Measurements from ENCODE around the gene NHERF2.

NHERF2 gene

DNA sequence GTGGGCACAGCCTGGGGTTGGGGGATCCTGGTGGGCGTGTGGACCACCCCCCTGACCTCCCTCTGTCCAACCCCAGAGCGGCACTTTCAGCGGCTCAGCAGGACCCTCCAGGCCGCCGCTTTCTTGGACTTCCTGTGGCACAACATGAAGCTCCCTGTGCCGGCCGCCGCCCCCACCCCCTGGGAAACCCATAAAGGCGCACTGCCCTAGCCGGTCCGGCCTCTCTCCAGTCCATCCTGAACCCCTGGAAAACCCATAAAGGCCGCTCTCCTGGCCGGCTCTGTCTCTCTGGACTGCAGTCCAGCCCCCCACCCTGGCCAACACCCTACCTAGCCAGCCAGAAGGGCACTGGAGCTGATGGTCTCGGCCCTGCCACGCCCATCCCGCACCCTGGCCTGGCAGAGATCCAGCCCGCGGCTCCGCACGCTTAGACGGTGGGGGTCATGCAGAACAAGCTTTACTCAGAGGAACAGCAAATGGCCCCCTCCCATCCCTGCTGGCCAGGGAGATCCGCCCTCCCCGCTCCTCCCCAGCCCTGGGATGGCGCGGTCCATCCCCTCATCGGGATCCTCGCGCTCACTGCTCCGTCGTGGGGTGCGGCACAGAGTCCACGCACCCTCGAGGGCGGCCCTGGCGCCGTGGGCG is 48.1 kb upstream of the NHERF2 start:
- Histone ChIP-seq H2BK120ac (ENCODE audit: low read depth, low read length) (no peak overlapping the region), H3K27ac (replicated peaks; ENCODE audit: low read length) (no peak overlapping the region), H2BK5ac (ENCODE audit: low read length) (no peak overlapping the region), H3K9me3 (replicated peaks in 1 of 2; ENCODE audit: control insufficient read depth in 2 of 2, insufficient read depth in 1 of 2, low read depth in 1 of 2, low read length in 2 of 2) (no peaks in the 10 kb centered on the region), H3K23ac (ENCODE audit: low read depth, low read length, poor library complexity) (peak overlapping the region; percentile 99), H2BK15ac (ENCODE audit: low read length) (no peak overlapping the region), H2BK12ac (ENCODE audit: low read length) (peak overlapping the region; percentile 90), H3K79me1 (ENCODE audit: low read depth, low read length) (peaks cover 12% of the 10 kb centered on the region), H3K4me2 (ENCODE audit: insufficient read depth, low read length, poor library complexity, severe bottlenecking) (no peak overlapping the region), H3K9ac (ENCODE audit: low read depth, low read length, poor library complexity) (peak overlapping the region; percentile 21), H3K4me3 (ENCODE audit: low read length in 2 of 2) (no peak overlapping the region), H4K91ac (ENCODE audit: low read depth, low read length, poor library complexity) (no peak overlapping the region), H3K4me1 (ENCODE audit: control insufficient read depth in 2 of 2, insufficient read depth in 1 of 2, low read depth in 1 of 2, low read length in 2 of 2) (peaks cover 10 to 24% of the 10 kb centered on the region in 2 donors), H3K36me3 (replicated peaks in 1 of 2; ENCODE audit: control insufficient read depth in 2 of 2, insufficient read depth in 2 of 2, low read length in 2 of 2) (peaks cover 31 to 47% of the 10 kb centered on the region in 2 donors), H3K18ac (ENCODE audit: low read length) (no peak overlapping the region), H3K27me3 (ENCODE audit: control insufficient read depth in 3 of 3, insufficient read depth in 3 of 3, low read depth in 1 of 3, low read length in 3 of 3) (peaks cover 0 to 50% (median 18%) of the 10 kb centered on the region in 3 experiments), H4K8ac (ENCODE audit: low read depth, low read length) (no peak overlapping the region), H3K4ac (ENCODE audit: low read length) (no peak overlapping the region), H3K14ac (ENCODE audit: low read length) (no peak overlapping the region), H2AK5ac (ENCODE audit: low read depth, low read length) (peak overlapping the region; percentile 75), H2AFZ (ENCODE audit: low read length) (no peak overlapping the region)
- DNase-seq (ENCODE audit: low spot score) = no peak
- WGBS, 2 donors (ENCODE audit: extremely low coverage in 2 of 2, insufficient read length in 2 of 2, insufficient replicate concordance in 1 of 2) = no CpG with 5 or more reads among the region's 37 CpGs

DNA sequence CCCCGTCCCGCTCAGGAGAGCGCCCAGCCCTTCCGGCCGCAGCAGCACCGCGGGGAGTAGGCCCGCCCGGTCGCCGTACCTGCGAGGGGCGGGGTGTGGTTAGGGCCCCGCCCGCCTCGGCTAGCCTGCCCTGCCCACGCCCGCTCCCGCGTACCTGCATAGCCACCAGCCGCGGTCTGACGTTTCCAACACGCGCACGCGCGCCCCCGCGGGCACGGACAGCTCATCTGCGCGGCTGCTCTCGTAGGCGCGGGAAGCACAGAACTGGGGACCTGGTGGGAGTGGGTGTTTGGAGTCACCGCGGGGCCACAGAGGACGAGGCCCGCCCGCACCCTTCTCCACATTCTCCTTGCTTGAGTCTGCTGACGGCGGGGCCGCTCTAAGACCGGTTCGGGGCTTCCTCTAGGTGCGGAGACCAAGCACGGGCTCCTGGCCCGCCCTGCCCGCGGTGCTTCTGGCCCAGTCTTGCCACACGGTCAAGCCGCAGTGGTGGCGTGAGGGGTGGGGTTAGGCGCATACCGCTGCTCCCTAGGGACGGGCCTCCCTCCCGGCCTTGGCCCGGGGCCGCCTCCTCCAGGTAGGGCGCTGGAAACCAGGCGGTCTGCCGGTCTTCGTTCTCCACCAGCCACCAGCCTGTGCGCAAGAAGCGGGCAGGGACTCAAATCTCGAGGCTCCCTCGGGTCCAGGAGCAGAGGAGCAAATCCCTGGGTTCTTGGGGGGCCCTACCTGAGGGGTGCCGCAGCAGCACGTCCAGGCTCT is 47.3 kb upstream of the NHERF2 start:
- H3K23ac ChIP-seq (ENCODE audit: low read depth, low read length, poor library complexity) = peak overlapping the region; percentile 99
- peak overlapping the region; percentile 94 for H3K14ac ChIP-seq (ENCODE audit: low read length)
- H2AFZ ChIP-seq (ENCODE audit: low read length) = no peak overlapping the region
- DNase-seq (ENCODE audit: low spot score) = no peak
- H3K9me3 ChIP-seq (replicated peaks in 1 of 2; ENCODE audit: control insufficient read depth in 2 of 2, insufficient read depth in 1 of 2, low read depth in 1 of 2, low read length in 2 of 2) = no peaks in the 10 kb centered on the region
- peaks cover 0 to 50% (median 18%) of the 10 kb centered on the region in 3 experiments for H3K27me3 ChIP-seq (ENCODE audit: control insufficient read depth in 3 of 3, insufficient read depth in 3 of 3, low read depth in 1 of 3, low read length in 3 of 3)
- peak overlapping the region; percentile 94 for H2BK120ac ChIP-seq (ENCODE audit: low read depth, low read length)
- no peak overlapping the region for H3K27ac ChIP-seq (replicated peaks; ENCODE audit: low read length)
- H2BK15ac ChIP-seq (ENCODE audit: low read length) = peak overlapping the region; percentile 85
- peak overlapping the region; percentile 23 for H3K4me2 ChIP-seq (ENCODE audit: insufficient read depth, low read length, poor library complexity, severe bottlenecking)
- WGBS, 2 donors (ENCODE audit: extremely low coverage in 2 of 2, insufficient read length in 2 of 2, insufficient replicate concordance in 1 of 2) = no CpG with 5 or more reads among the region's 70 CpGs
- H4K91ac ChIP-seq (ENCODE audit: low read depth, low read length, poor library complexity) = no peak overlapping the region
- peak overlapping the region; percentile 75 for H2AK5ac ChIP-seq (ENCODE audit: low read depth, low read length)
- H3K4ac ChIP-seq (ENCODE audit: low read length) = no peak overlapping the region
- peak overlapping the region; percentile 70 for H3K18ac ChIP-seq (ENCODE audit: low read length)
- peaks cover 10% of the 10 kb centered on the region for H3K79me1 ChIP-seq (ENCODE audit: low read depth, low read length)
- peak overlapping the region; percentile 66 for H2BK5ac ChIP-seq (ENCODE audit: low read length)
- H4K8ac ChIP-seq (ENCODE audit: low read depth, low read length) = no peak overlapping the region
- H3K4me3 ChIP-seq (ENCODE audit: low read length in 2 of 2) = peak overlapping the region in 1 of 2 donors; percentile 56
- peaks cover 31 to 43% of the 10 kb centered on the region in 2 donors for H3K36me3 ChIP-seq (replicated peaks in 1 of 2; ENCODE audit: control insufficient read depth in 2 of 2, insufficient read depth in 2 of 2, low read length in 2 of 2)
- peak overlapping the region; percentile 60 for H3K9ac ChIP-seq (ENCODE audit: low read depth, low read length, poor library complexity)
- H3K4me1 ChIP-seq (ENCODE audit: control insufficient read depth in 2 of 2, insufficient read depth in 1 of 2, low read depth in 1 of 2, low read length in 2 of 2) = peaks cover 10 to 24% of the 10 kb centered on the region in 2 donors
- peak overlapping the region; percentile 16 for H2BK12ac ChIP-seq (ENCODE audit: low read length)

DNA sequence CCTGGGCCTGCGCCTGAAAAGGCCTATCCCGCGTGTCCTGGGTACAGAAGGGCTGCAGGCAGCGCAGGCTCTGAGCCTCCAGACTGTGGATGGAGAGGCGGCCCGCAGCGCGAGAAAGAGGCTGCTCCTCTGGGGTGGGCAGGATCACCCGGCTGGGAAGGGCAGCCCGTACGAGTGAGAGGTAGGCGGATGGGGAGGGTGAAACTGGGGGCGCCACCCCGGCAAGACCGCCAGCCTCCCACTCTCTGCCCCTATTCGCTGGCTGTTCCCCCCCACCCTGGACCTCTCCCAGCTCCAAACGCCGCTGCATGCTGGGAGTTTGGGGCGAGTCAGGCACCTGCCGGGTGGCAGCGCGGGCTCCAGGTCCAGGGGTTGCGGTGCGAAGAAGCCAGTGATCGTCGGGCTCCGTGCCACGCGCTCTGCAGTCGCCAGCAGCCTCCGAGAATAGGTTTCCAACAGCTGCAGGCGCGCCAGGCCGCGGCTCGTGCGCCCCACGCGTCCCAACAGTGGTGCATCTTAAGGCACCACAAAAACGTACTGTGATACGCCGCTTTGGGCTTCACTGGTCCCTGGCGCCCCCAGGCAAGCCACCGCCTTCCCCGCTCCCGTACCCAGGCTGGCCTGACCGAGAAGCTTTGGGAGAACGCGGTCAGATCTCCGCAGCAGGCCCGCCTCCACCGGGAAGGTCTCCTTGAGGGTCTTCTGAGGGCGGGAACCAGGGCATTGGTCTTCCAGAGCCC is 46.5 kb upstream of the NHERF2 start:
- peak overlapping the region in 1 of 2 donors; percentile 56 for H3K4me3 ChIP-seq (ENCODE audit: low read length in 2 of 2)
- peak overlapping the region; percentile 99 for H3K23ac ChIP-seq (ENCODE audit: low read depth, low read length, poor library complexity)
- H3K4ac ChIP-seq (ENCODE audit: low read length) = peak overlapping the region; percentile 76
- H3K14ac ChIP-seq (ENCODE audit: low read length) = peak overlapping the region; percentile 56
- H3K79me1 ChIP-seq (ENCODE audit: low read depth, low read length) = peaks cover 10% of the 10 kb centered on the region
- peaks cover 26 to 38% of the 10 kb centered on the region in 2 donors for H3K36me3 ChIP-seq (replicated peaks in 1 of 2; ENCODE audit: control insufficient read depth in 2 of 2, insufficient read depth in 2 of 2, low read length in 2 of 2)
- peak overlapping the region; percentile 94 for H2BK120ac ChIP-seq (ENCODE audit: low read depth, low read length)
- H4K91ac ChIP-seq (ENCODE audit: low read depth, low read length, poor library complexity) = no peak overlapping the region
- peak overlapping the region; percentile 18 for H3K4me2 ChIP-seq (ENCODE audit: insufficient read depth, low read length, poor library complexity, severe bottlenecking)
- H3K9me3 ChIP-seq (replicated peaks in 1 of 2; ENCODE audit: control insufficient read depth in 2 of 2, insufficient read depth in 1 of 2, low read depth in 1 of 2, low read length in 2 of 2) = no peaks in the 10 kb centered on the region
- WGBS, 2 donors (ENCODE audit: extremely low coverage in 2 of 2, insufficient read length in 2 of 2, insufficient replicate concordance in 1 of 2) = no CpG with 5 or more reads among the region's 53 CpGs
- peaks cover 0 to 50% (median 18%) of the 10 kb centered on the region in 3 experiments for H3K27me3 ChIP-seq (ENCODE audit: control insufficient read depth in 3 of 3, insufficient read depth in 3 of 3, low read depth in 1 of 3, low read length in 3 of 3)
- H3K27ac ChIP-seq (replicated peaks; ENCODE audit: low read length) = no peak overlapping the region
- peak overlapping the region; percentile 84 for H2AK5ac ChIP-seq (ENCODE audit: low read depth, low read length)
- H4K8ac ChIP-seq (ENCODE audit: low read depth, low read length) = peak overlapping the region; percentile 65
- peak overlapping the region; percentile 70 for H3K18ac ChIP-seq (ENCODE audit: low read length)
- H3K4me1 ChIP-seq (ENCODE audit: control insufficient read depth in 2 of 2, insufficient read depth in 1 of 2, low read depth in 1 of 2, low read length in 2 of 2) = peaks cover 14 to 29% of the 10 kb centered on the region in 2 donors
- peak overlapping the region; percentile 60 for H3K9ac ChIP-seq (ENCODE audit: low read depth, low read length, poor library complexity)
- peak overlapping the region; percentile 66 for H2BK5ac ChIP-seq (ENCODE audit: low read length)
- no peak overlapping the region for H2AFZ ChIP-seq (ENCODE audit: low read length)
- H2BK15ac ChIP-seq (ENCODE audit: low read length) = peak overlapping the region; percentile 85
- H2BK12ac ChIP-seq (ENCODE audit: low read length) = peak overlapping the region; percentile 73
- no peak for DNase-seq (ENCODE audit: low spot score)

Measured in neuronal stem cell (in vitro differentiated cells).